Endometrial microvascular endothelial cells (primary cell): ENCODE results near the gene POMZP3. TPM values are rescaled to one million over a fixed set of nuclear protein-coding genes. Genes with fewer than 3 reads are reported as not detected.
"Not testable (repeated sequence)": the region's sequence is repeated elsewhere in the genome, so short reads cannot be mapped to it uniquely, and the experiment has no call there.

Source experiments
- in situ Hi-C: cut with HindIII; loops from 2 replicates; pipeline ENCODE4 v1.10.0; 2017; ENCODE audit warnings: low sequenced_read_pairs, low pct_unique_long_range_greater_than_20kb; ENCODE audit errors: inconsistent ontology term
- total RNA-seq: library from RNA; depleted of rRNA; stranded (reverse); fragments of >200 nt; gene quantifications from one replicate; pipeline ENCODE4 v1.2.3, GENCODE V29; 2015; ENCODE audit errors: inconsistent ontology term

Gene POMZP3
- total RNA-seq: 4.2 TPM

- in situ Hi-C loops: not testable (repeated sequence)
These were observed at the start of gene POMZP3 for GRCh38 chr7:76626989-76627642. Gene POMZP3, minus strand, starts transcription at chr7:76627279. Its CDS starts 1,215 bp downstream, at chr7:76626064.

GRCh38 chr7:76675783-76676182, 48.7 kb upstream of the POMZP3 start:
- in situ Hi-C loops: not testable (repeated sequence)

GRCh38 chr7:76673346-76673745, 46.3 kb upstream of the POMZP3 start:
- in situ Hi-C loops: not testable (repeated sequence)

GRCh38 chr7:76659212-76659611, 32.1 kb upstream of the POMZP3 start:
- in situ Hi-C loops: not testable (repeated sequence)

GRCh38 chr7:76656425-76656824, 29.3 kb upstream of the POMZP3 start:
- in situ Hi-C loops: not testable (repeated sequence)

- in situ Hi-C loops: not testable (repeated sequence)
These were observed 15.5 kb upstream of the POMZP3 start for GRCh38 chr7:76642620-76643019.

GRCh38 chr7:76637061-76637691, 10.1 kb upstream of the POMZP3 start:
- in situ Hi-C loops: not testable (repeated sequence)

- in situ Hi-C loops: not testable (repeated sequence)
These were observed 498 bp downstream of the POMZP3 start for GRCh38 chr7:76626581-76626980.

- in situ Hi-C loops: not testable (repeated sequence)
These were observed 7.5 kb downstream of the POMZP3 start for GRCh38 chr7:76619439-76620190.

GRCh38 chr7:76613783-76614182, 13.3 kb downstream of the POMZP3 start:
- in situ Hi-C loops: not testable (repeated sequence)

GRCh38 chr7:76612232-76612631, 14.8 kb downstream of the POMZP3 start:
- in situ Hi-C loops: not testable (repeated sequence)

- in situ Hi-C loops: not testable (repeated sequence)
These were observed 17.2 kb downstream of the POMZP3 start for GRCh38 chr7:76609864-76610263.

- in situ Hi-C loops: not testable (repeated sequence)
These were observed 18.6 kb downstream of the POMZP3 start for GRCh38 chr7:76608469-76608868.

- in situ Hi-C loops: not testable (repeated sequence)
These were observed 21.1 kb downstream of the POMZP3 start for GRCh38 chr7:76606027-76606426.

GRCh38 chr7:76600650-76601049, 26.4 kb downstream of the POMZP3 start:
- in situ Hi-C loops: not testable (repeated sequence)

GRCh38 chr7:76600116-76600482, 27.0 kb downstream of the POMZP3 start:
- in situ Hi-C loops: not testable (repeated sequence)

GRCh38 chr7:76598590-76599264, 28.4 kb downstream of the POMZP3 start:
- in situ Hi-C loops: not testable (repeated sequence)

GRCh38 chr7:76597288-76597687, 29.8 kb downstream of the POMZP3 start:
- in situ Hi-C loops: not testable (repeated sequence)

- in situ Hi-C loops: not testable (repeated sequence)
These were observed 34.4 kb downstream of the POMZP3 start for GRCh38 chr7:76592694-76593093.
